ENCODE data around the gene IQSEC1.

Gene IQSEC1

GRCh38 chr3:12947504-12948369, 125.5 kb downstream of the IQSEC1 start:
- no peak for DNase-seq

DNA sequence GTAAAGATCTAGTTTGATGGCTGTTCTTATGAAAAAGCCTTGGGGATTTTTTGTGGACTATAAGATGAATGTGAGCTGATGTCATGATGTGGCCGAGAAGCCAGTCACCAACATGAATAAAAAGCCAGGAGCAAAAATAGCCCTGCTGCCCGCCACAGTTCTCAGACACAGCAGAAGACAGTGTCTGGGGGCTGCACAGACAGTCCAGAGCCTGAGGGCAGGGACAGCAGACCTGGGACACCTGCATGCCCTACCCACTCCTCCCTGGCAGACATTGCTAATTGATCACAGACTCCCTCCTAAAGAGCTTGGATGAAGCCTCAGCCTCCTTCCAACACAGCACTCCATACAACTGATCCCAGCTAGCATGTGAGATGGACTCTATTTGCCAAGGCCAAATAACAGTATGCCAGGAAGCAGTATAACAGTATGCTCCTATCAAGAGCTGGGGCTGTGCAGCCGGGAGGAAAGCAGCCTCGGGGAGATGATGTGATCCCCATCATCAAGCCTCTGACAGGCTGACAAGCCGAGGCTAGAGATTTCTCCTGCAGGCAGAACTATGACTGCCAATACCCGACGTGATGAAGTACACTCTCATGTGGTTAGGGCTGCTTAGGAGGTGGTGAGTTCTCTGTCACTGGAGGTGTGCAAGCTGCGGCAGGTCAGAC, 126.4 kb downstream of the IQSEC1 start:
- DNase-seq: no peak

- DNase-seq: no peak
These were observed 127.0 kb downstream of the IQSEC1 start for GRCh38 chr3:12946251-12946648.

DNA sequence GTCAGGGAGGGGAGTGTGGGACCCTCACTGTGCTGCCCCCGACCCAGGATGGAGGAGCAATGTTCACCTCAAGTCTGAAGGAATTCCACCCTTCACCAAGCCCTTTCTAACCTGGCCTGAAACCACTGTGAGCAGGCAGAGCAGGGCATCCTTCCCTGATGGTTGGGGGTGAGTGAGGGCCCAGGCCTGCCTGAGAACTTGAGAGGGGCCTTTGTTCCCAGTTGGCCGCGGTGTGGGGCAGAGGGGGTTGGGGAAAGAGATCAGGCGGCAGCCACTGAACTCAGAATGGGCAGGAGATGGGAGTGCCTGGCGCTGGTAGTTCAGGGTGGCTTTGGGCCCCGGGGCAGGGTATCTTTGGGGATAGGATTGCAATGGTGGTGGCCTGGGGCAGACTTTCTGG, 128.4 kb downstream of the IQSEC1 start:
- DNase-seq: no peak

DNA sequence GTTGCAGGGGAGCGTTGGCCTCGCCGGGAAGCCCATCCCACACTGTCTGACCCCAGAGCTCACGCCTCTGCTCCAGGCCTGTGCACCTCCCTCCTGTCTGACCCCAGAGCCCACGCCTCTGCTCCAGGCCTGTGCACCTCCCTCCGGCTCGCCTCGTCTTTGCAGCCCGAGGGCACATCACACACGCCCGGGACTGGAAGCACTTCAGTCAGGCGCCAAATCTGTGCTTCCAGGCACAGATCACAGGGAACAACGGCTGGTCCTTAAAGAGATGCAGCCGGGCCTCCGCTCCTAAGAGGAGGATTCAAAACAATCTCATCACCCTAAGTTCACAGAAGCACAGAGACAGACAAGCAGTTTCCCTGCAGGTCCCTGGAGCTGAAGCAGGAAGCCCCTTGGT, 128.8 kb downstream of the IQSEC1 start:
- no peak for DNase-seq

DNA sequence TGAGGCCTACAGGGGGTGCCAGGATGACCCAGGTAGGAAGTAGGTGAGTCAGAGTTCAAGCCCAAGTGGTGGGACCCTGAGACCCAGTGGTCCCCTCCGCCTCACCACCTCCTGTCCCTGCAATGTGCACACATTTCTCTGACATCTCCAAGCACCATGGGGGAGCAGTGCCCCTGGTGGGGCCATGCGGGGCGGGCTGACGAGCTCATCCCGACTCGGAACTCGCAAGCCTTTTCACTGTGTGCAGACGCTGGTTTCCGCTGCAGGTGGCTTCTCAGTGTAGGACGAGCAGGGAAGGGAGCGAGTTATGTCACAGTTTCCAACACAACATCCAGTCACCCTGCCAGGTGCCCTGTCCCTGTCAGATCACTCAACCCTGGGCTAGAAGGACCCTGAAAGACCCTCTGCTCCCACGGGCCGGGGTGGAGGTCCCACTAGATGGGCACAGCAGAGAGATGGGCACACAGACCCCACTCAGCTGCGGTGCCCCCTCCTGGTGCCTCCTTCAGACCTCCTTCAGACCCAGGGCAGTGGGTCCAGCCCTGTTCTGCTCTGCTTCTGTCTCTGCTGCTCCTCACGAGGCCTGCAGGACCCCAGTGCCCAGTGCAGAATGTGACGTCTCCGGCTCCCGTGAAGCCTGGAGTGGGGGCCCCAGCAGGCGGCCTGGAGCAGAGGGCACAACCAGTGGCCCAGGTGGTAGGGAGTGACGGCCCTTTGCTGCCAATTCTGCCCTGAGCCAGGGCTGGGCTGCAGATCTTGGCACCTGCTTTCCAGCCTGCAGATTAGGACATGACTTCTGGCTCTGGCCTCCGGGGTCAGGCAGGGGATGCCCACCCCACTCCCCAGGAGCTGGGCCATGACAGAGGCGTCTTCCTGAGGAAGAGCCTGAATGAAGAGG, 129.9 kb downstream of the IQSEC1 start:
- DNase-seq: no peak

DNA sequence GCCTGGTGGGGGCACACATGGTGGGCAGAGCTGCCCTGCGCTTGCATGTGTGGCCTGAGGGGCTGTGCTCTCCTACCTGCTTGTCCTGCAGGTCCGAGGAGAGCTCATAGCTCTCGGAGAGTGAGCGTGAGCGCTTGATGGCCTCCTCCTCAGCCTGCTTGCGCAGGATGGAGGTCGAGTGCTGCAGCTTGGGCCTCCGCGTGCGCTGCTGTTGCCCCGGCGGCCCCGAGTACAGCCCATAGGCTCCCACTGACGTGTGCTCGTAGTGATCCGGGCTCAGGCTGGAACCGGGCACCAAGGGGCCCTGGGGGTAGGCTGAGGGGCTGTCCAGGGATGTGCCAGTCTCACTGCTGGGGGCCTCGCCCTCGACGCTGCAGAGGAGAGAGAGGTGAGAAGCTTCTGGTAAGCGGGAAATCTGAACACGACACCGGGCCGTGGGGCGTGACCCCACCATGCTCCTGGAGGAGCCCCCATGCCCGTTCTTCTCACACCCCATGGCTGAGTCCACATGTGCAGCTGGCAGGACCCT, 131.7 kb downstream of the IQSEC1 start:
- DNase-seq: no peak

DNA sequence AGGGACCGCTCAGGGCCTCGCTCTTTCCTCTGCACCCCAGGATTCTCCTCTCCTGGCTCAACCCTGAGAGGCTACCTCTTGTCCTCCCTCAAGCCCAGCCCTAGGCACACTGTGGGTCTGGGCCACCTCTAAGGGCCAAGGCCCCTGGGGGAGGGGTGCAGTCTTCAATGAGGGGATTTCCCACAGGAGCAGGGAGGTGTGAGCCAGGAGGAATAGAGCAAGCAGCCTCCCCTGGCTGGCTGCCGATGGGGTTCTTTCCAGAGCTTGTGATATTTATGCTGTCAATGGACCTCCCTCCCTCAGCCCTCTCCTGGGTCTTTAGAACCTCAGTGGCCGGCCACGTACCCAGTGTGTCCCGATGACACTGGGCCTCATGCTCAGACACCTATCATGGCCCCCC, 132.4 kb downstream of the IQSEC1 start:
- no peak for DNase-seq

DNA sequence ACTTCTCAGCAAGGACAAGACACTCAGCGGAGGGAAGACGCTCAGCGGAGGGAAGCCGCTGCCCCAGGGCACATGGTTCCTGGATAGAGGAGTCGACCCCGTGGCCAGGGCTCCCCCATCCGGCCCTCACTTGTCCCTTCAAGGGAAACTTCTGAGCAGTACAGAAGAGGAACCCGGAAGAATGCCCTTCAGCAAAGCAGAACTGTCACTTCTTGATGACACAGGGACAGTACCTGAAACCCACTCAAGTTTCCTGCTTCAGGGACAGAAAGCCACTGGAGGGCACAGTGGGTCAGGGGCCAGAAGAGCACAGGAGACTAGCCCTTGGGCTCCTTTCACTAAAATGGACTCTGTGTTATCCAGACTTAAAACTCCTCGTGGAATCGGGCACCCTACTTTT, 134.1 kb downstream of the IQSEC1 start:
- no peak for DNase-seq

DNA sequence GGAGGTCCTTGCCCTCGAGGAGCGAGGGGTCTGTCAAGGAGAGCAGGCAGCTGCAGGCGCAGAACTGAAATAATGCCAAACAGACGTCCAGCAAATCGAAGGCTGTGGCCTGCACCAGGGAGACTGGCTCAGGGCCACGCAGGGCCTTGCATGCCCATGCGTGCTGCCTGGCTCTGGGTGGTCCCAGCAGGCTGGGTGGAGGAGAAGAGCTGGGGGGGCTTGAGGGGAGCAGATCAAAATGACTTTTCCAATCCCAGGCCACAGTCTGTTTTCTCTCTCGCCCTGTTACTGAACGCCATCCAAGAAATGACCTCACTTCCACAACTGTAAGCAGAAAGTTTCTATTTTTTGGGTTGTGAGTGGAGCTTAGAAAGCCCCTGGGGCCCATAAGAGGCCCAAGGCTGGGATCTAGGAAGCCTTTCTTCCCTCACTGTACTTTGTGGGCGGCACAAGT, 134.9 kb downstream of the IQSEC1 start:
- no peak for DNase-seq

GRCh38 chr3:12935861-12936830, 137.1 kb downstream of the IQSEC1 start:
- DNase-seq: no peak

DNA sequence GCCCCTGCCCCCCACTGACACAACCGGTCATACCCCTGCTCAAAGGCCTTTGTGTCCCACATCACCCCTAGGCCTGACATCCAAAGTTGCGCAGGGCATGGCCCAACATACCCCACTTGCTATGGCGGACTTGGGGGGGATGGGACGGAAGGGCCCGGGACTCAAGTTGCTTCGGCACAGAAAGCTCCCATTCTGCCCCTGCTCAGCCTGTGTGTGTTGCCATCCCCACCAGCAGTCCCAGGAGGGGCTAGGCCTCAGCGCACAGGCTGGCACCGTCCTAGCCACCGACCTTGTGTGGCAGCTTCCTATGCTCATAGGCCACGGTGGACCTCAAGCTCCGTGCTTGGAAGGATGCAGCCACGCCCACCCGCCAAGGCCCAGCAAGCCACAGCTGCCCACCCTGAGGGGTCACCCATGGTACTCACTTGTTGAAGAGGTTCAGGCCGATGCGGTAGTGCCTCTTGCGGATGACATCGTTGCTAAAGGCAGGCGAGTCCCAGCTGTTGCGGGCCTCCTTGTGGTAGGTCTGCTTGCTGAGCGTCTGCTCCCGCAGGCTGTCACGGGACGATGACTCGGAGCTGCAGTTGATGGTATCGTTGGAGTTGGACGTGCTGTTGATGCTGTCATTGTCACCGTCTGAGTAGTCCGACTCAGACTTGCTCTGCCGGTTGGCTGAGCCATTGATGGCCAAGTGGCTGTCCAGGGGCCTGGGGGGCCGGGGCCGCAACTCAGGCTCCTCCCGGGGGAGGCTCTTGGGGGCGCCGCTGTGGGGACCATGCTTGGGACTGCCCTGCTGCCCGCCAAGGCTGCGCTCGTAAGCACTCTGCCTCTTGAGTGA, 138.0 kb downstream of the IQSEC1 start:
- no peak for DNase-seq

DNA sequence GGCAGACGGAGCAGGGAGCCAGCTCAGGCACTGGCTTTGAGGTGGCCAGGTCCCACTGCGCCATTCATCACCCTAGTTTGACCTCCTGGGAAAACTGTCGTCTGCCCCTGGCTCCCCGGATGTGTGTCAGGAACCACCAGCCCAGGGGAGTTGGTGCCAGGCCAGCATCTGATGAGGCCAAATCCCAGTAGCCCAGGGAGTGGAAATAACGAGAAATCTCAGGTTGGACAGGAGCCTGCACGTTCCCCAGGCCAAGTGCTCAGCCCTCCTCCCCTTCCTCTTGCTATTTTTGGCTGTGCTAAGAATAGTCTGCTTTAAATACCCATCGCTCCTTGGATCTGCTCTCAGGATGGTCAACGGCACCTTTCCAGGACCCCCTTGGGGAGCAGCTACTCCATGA, 138.8 kb downstream of the IQSEC1 start:
- DNase-seq: no peak

DNA sequence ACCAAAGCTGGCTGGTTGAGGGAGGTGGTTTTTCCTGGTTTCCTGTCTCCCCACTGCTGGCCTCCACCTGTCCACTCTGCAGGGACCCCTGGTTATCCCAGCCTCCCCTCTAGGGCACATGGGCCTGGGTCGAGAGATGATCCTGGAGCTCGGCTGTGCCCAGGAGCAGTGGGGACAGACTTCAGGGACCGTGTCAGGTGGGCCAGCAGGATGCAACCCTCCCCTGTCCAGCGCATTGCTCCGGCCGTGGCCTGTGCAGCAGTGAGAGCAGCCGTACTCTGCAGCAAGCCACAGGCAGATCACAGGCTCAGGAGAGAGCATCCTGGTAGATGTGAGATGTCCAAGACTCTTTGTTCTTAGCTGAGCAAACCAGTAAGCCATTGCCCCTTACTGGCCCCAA, 139.3 kb downstream of the IQSEC1 start:
- no peak for DNase-seq

DNA sequence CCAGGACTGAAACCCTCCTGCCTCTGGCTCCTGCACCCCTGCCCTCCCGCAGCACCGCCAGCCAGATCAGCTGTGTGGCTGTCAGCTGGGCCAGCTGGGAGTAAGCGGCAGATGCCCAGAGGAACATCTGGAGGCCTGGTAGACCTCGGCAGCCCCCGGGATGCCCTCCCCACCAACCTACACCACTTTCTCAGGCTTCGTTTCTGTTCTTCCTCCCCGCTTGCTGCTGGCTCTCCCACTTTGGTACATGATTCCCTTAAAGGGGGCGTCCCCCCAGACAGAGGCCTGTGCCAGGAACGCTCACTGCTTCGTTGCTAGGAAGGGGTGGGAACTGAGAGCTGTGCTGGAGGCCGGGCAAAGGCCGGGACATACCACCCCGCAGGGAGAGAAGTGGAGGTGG, 140.5 kb downstream of the IQSEC1 start:
- no peak for DNase-seq

DNA sequence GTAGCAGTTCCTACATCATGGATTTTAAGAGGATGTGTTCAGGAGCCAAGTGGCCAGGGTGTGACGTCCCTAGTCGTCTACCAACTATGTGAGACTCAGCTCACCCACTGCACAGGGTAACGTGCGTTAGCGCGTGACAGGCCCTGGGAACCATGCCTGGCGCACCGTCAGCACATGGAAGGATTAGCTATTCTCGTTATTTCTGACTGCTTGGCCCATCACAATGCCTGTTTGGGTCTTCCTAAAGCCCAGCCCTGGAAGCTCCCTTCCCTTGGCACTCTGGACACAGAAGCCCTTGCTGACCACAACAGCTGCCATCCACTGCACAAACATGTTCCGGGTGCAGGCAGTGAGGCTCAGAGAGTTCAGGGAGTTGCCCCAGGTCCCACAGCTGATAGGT, 140.9 kb downstream of the IQSEC1 start:
- no peak for DNase-seq

DNA sequence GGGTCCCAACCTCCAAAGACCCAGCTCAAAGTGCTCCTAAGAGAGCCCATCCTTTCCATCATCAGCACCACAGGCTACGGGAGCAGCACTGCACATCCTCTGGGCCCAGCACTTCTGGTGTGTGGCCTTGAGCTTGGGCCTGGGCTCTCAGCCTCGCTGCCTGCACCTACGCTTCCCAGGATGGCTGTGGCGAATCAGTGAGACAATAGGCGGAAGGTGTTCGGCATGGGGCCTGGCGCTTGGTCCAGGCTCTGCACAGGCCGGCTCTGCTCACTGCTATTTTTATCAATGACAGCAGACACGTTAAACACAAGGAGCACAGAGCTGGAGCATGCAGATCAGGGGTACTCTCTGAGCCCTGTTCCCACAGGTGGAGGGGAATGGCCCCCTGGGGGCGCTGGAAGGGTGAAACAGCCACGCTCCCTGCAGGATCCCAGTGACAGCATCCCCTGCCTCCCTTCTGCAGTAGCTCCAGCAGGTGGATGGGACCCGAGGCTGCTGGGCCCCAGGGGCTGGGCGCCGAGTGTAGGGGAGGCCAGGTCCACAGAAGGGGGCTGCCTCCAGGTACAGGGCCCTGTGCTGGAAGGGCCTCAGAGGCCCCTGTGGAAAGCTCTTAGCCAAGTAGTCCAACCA, 141.8 kb downstream of the IQSEC1 start:
- no peak for DNase-seq

GRCh38 chr3:12929801-12930200, 143.4 kb downstream of the IQSEC1 start:
- no peak for DNase-seq

- DNase-seq: no peak
These were observed 146.6 kb downstream of the IQSEC1 start for GRCh38 chr3:12926660-12927059.

DNA sequence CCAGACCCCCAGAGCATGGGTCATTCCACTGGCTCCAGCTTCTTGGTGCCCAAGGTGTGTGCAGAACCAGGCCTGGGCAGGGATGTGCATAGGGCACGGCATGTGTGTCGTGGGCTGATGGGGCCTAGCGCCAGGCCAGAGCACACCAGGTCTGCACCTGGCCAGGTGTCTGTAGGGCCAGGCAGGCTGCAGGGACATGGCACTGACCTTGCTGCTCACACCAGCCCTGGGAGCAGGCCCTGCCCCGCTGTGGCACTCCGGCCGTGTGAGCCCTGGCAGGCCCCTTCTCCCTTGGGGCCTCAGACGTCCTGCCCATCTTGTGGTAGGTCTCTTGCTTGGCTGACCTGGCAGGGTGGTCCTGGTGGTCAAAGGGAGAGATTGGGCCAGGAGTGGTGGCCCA, 147.6 kb downstream of the IQSEC1 start:
- DNase-seq: no peak

Measured in NCI-H146 (cell line).